Fibroblast of skin of left biceps (primary cell): ENCODE measurements around the gene USP2.

ENCODE experiments used
- DNase-seq, 2 experiments: peaks; one replicate each; pipeline ENCODE4 v3.0.0-alpha.2; 2013; ENCODE audit warnings: low read depth in 2 of 2

Gene USP2, protein sequence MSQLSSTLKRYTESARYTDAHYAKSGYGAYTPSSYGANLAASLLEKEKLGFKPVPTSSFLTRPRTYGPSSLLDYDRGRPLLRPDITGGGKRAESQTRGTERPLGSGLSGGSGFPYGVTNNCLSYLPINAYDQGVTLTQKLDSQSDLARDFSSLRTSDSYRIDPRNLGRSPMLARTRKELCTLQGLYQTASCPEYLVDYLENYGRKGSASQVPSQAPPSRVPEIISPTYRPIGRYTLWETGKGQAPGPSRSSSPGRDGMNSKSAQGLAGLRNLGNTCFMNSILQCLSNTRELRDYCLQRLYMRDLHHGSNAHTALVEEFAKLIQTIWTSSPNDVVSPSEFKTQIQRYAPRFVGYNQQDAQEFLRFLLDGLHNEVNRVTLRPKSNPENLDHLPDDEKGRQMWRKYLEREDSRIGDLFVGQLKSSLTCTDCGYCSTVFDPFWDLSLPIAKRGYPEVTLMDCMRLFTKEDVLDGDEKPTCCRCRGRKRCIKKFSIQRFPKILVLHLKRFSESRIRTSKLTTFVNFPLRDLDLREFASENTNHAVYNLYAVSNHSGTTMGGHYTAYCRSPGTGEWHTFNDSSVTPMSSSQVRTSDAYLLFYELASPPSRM

DNA sequence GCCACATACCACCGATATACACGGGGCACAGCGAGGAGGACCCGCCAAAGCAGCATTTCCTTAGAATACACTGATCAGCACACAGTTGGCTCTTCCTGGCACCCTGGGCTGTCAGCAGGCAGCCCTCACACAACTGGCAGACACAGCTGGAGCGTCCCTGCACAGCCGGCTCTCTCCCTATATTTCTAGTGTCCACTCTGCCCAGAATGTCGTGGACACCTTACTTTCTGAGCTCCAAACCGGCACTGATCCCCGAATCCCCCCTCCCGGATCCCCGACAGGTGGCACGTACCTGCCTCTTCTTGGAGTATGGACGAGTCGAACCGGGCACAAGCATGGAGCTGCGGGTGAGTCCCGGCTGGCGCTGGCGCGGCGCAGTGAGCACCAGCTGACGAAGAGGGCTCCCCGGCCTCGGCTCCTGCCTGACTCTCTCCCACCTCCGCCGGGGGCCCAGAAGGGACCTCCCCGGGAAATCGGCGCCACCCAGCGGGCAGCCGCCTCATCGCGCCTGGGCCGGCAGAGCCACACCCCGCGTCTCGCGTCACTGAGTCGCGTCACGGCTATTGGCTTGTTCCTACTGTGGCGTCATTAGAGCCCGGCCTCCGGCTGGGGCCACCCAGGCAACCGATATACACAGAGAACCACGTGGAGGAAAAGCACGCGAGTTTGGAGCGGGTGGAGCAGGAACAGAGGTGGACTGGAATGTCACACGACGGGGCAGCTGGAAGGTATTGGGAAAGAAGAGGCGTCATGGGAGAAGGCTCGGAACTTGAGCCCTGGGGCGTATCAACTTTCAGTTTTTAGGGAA, at the start of gene USP2:
USP2 (minus strand) TSS at position 510 of the 808 bp plus-strand sequence. CDS start 8,210 bp downstream, outside the sequence.
- DNase-seq, result peak; percentile 83

DNA sequence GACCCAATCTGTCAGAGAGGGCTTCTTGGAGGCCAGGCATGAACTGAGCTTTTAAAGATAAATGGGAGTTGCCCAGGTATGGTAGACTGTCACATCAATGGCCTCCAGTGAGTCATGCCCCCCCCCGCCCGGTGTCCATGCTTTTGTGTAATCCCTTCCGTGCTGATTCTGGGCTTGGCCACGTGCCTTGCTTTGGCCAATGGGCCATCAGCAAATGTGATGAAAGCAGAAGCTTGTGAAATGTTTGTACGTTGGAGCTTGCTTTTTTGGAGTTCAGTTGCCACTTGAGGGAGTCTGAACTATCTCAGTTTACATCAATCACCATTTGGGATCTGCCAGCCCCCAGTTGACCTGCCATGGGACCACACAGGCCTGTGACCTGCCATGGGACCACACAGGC, 45.8 kb upstream of the USP2 start:
- DNase-seq, result no peak

DNA sequence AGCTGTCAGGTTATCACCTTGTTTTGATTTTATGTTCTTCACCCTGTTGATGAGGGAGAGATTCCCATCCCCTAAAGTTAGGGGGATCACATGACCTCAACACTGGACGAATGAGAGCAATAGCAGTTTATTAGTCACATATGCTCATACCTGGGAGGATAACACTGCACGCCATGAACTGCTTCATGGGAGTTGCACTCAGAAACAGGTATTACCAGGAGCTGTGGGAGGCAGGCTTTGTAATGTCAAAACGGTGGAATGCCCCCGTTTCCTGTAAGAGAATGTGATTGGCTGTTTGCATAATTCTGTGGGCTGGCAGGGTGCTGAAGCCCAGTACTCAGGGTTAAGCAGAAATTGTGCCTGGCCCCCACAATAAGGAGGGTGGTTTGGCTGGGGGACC, 44.7 kb upstream of the USP2 start:
- no peak for DNase-seq

DNA sequence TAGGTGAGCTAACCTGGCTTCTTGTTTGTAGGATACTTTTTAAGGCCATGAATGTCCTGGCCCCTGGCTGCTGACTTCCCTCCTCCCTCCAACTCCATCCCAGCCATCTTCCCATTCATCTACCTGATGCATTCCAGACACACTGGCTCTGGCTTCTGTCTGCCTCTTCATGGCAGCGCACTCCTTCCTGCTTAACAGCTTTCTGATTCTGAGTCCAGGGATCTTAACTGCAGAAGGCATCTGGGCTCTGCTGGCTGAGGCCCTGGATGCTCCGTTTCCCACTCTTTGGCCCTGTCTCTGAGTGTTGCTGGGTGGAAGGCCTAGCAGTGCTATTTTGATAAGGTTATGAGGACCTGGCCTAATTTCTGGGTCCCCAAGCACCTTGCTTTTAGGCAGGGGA, 43.3 kb upstream of the USP2 start:
- no peak for DNase-seq

DNA sequence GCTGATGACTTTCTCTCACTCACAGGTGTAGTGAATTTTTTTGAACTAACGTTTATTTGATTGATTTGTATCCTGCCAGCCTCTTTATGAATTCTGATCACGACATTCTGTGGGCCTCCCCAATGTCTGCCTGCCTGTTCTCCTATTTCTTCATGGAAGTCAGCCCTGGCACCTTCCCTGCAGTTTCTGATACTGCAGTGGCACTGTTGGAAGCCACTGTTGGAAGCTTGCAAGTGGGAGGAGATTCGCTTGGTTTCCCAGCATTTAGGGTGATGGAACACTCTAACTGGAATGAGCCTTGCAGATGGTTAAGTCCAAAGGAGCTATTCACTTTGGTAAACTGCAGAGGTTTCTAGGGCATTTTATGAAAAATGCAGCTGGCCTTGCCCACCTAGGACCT, 42.8 kb upstream of the USP2 start:
- DNase-seq, result no peak

DNA sequence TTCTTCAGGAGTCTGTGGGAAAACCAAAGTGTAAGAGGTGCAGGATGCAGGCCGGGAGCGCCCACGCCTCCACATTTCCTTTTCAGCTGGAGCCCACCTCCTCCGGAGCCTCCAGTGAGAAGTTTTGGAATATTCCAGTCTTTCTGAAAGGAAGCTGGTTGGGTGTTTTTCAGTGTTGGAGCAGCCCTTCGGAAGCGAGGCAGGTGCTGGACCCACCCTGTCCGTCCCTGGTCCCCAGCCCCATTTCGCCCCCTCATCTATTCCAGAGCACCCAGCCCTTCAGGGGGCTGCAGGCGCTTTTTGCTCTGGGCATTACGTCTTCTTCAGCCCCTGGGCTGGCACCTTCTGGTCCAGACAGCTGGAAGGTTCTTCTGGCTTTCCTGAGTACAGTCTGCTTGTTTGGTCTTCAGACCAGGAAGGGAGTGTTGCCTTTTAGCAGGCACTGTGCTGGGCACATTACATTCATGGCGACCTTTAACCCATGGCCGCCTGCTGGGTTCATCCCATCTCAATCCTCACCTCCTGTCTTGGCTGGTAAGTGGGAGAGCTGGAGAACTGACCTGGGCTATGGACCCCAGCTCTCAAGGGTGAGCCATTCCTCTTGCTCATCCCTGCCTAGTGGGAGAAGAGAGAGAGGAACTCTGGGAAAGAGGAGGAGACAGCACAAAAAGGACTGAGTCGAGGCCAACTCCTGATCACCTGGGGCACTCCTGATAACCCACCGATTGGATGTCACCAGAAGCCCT, 42.2 kb upstream of the USP2 start:
- DNase-seq, result no peak

DNA sequence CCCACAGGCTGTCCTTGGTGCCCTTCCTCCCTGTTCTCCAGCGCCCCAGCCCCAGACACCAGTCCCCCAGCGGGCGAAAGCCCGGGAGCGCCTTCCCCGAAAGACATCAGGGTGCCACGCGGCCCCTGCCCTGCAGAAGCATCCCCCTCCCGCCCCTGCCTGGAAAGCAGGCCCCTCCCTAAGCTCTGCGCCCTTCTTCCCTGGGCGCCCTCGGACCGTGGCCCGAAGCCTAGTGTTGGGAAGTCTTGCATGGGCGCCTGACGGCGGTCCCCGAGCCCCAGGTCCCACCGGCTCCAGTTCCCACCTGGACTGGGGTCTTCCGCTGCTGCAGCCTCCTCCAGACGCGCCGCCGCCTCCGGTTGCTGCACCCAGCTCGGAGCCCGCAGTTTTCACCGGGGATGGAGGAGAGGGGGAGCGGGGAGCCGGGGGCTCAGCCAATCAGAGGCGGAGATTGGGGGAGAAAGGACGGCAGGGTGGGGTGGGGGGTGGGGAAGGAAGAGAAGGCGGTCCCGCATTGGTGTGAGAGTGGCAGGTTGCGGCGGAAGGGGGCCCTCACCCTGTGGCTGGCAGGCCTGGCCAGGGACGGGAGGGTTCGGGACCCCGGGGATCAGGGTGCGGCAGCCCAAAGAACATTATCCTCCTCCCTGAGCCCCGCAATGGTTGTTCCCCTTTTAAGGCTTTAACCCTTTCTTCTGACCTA, 41.5 kb upstream of the USP2 start, which contains the start of gene THY1:
THY1 (minus strand) TSS at position 364 of the 700 bp plus-strand sequence. CDS start 2,267 bp downstream, outside the sequence.
- DNase-seq, result no peak

DNA sequence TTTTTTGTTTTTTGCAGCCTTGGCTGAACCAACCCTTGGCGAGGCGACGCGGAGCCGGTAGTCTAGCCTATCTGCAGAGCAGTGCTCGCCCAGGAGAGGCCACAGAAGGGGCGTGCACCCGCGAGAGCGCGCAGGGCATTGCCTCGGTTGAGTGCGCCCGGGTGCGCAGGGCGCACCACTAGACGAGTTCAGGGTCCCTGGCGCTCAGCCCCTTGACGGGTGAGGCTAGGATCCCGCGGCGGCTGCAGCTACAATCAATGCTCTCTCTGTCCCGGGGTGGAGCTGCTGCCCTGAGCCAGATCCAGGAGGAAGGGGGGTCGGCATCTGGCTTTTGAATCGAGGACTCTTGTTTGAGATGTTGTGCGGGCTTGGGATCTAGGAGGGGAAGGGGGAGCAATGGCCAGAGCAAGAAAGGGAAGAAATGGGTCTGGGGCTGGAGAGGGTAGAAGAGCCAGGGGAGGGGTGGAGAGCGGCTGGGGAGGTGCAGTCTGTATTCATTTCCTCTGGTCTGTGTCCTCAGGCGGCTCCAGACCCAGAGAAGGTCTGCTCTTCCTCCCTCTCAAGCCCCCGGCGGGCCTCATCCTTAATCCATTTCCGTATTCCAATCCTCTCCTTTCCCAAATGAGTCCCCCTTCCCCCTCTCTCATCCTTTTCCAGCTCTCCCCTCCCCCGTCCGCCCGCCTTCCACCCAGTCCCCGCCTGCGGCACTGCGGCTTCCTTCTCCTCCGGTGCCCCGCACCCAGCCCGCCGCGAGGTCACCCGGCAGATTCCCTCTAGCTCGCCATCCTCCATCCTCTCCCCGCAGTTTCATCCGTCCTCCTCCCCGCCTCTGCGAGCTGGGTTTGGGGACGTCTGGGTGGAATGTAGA, 40.7 kb upstream of the USP2 start:
- DNase-seq, result no peak

DNA sequence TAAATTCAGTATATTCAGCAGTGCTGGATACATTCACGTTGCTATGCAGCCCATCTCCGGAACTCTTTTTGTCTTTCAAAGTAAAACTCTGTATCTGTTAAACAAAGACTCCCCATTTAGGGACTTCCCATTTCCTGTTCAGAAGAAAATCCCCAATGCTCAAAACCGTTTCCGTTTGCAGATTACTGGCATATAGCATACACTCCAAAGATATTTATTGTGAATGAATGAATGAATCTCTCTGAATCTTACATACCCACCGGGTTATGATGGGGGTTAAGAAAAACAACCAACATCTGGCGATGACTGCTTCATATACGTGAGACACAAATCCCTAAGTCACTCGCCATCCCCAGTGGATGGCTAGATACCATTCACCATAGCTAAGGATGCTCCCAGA, 39.9 kb upstream of the USP2 start:
- DNase-seq, result no peak

DNA sequence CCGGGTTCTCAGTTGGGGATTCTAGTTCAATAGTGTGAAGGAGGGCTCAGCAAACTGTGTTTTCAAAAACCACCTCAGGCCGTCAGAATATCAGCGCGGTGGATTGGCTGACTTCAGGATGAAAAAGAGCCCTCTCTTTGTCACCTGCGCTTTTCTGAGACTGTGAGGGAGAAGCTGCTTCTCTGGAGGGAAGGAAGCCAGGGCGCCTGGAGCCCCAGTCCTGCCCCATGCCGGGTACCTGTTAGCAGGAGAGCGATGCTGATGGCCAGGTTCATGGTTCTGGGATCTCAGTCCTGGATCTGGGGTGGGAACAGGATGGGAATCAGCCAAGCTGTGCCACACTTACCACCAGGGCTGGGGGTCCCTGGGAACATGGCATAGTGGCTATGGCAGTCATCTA, 39.1 kb upstream of the USP2 start:
- DNase-seq, result no peak

DNA sequence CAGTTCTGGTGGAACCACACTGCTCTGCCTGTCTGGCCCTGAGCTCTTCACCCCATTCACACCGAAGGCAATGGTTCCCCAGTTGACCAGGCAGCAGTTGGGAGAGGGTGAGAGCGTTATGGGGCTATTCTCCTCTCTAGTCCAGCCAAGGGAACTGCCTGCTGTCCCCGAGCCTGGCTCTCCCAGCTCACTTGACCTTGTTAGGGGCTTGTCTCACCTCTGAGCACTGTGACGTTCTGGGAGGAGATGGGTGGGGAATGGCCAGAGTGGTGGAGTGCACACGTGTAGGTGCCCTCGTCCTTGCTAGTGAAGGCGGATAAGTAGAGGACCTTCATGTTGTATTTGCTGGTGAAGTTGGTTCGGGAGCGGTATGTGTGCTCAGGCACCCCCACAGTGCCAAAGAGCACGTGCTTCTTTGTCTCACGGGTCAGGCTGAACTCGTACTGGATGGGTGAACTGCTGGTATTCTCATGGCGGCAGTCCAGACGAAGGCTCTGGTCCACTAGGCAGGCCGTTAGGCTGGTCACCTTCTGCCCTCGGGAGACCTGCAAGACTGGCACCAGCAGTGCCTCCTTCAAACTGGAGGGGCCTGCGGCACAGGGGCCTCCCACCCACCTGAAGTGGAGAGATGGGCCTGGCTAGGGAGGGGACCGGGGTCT, 38.5 kb upstream of the USP2 start:
- DNase-seq, result no peak

DNA sequence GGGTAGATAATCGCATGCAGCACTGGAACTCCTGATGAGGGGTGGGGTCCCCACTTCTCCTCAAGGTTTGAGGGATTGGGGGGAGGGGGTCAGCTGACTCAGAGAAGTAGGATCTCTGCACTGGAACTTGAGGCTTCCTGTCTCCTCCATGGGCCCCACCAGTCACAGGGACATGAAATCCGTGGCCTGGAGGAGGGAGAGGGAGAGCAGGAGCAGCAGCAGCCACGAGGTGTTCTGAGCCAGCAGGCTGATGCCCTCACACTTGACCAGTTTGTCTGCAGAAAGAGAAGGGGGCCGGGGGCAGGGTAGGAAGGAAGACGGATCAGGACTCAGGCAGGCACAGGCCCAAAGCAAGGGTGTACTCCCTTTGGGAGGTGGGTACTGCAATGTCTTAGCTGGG, 37.8 kb upstream of the USP2 start:
- DNase-seq, result no peak

DNA sequence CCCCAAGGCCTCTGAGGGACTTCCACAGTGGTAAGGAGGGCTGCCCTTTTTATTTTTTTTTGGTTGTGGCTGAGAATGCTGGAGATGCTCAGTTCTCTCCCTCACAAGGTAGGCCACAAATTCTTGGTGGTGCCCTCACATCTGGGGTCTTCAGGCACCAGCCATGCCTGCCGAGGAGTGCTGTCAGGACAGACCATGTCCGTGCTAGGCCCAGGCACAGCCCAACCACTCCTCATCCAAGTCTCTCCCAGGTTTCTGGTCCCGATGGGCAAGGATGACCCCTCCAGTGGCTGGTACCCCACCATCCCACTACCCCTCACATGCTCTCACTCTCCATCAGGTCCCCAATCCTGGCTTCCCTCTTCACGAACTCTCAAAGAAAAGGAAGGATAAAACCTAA, 37.3 kb upstream of the USP2 start:
- DNase-seq, result no peak

DNA sequence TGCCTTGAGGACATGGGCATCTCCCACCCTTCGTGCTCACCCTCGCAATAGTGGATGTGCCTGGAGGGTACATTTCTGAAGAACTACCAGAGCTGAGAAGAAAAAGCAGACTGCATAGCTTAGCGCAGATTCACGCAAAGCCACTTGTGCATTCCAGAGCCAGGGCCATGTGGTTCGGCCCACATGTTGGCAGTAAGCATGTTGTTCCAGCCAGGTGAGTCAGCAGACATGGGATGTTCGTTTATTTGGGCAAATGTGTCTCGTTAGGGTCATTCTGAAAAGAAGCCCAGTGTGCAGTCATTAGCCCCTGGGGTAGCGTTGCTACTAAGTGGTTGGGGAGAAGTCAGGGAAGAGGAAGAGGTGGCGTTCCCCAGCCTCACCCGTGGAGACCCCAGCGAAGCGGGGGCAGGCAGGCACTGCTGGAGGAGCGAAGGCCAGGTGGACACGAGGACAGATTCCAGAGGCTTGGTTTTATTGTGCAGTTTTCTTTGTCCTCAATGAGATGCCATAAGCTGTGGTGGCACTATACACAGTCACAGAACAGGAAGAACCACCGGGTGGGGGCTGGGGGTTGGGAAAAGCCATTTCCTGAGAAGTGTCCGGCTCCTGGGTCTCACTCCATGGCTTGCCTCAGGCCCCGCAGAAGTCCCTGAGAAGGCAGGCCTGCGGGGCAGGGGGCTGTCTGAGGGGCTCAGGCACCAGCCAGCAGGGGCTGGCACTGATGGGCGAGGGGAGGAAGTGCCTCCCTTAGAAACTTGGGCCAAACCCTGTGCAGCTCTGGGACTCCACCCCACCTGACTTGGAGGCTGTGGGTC, 36.4 kb upstream of the USP2 start:
- DNase-seq, result no peak

DNA sequence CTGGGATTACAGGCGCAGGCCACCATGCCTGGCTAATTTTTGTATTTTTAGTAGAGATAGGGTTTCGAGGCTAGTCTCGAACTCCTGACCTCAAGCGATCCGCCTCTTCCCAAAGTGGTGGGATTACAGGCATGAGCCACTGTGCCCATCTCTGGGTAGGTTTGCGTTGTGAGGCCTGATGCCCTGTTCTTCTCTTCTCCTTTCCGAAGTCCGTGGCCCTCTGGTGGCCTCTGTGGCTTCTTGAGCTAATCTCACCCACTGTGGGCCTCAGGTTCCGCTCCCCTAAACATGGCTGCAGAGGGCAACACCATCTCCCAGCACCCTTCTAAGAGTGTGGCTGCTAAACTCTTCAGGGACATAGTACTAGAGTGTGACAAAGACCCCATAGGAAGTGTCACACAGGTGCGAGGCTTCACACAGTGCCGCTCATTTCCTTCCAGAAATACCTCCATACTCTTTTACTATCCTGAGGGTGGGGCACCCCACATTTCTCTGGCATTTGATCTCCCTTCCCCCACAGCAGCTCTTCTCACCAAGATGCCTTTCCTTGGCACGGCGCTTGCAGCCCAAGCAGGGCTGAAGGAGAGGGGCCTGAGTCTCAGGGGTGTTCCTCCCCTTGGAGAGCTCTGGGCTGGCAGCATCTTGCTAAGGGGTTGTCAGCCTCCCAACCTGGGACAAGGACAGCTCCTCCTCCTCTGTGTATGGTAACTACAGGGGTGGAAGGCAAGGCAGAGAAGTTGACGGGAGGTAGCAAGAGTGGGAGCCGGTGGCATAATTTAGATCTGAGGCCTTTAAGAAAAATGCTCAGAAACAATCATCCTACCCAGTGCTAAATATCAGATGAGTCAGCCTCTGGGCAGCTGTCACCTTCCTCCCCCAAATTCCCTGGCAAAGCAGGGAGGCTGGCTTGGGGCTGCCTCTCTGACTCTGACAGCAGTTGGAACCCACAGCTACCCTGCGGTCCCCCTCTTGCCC, 35.4 kb upstream of the USP2 start:
- DNase-seq, result no peak

DNA sequence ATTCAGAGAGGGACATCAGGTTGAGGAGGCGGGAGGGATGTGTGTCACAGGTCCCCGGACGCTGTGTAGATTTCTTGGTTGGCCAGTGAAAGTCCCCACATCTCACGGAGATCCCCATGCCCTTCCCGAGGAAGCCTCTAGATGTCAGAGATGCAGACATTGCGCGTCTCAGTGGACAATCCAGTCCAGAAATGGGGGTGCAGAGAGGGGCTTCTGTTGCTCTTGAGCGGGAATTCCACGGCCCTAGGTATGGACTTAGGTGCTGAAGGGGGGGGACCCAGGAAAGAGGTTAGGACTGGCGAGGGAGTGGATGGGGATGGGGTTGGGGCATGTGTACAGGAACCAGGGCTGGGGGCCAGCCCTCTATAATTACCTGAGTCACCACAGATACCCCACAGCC, 34.5 kb upstream of the USP2 start:
- DNase-seq, result no peak

DNA sequence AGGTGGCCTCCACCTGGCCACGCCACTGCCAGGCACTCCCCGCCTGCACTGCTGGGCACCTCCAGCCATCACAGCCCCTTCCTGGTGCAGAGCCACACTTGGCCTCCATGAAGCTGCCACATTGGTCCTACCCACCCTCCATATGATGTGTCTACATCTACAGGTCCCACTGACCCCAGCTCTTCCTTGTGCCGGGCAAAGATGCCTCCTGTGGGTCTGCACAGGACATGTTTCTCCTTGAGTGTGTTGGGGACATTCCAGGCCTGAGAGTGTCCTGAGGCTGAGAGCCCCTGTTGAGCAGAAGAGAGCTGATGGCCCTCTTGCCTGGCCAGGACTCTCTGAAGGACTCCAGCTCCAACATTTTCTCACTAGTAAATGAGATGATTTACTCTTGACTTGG, 34.0 kb upstream of the USP2 start:
- no peak for DNase-seq

DNA sequence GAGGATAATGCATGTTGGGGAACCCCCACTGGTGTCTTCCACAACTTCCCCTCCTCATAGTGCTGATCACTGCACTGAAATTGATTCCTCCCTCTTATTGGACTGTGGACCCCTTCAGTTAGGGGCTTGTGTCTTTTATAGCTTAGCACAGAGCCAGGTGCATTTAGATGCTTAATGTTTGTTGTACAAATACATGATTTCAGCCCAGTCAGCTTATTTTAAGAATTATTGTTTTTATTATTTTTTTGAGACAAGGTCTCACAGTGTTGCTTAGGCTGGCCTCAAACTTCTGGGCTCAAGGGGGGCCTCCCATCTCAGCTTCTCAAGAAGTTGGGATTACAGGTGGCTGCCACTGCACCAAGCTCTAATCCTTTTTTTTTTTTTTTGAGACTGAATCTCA, 33.2 kb upstream of the USP2 start:
- no peak for DNase-seq
